GM21360 (cell line): ENCODE results near the gene HSBP1L1.

Experiments used
- ATAC-seq: cut with Tn5 transposase; IDR thresholded peaks from one replicate; pipeline ENCODE4 v1.9.1; 2021; ENCODE audit warnings: mild to moderate bottlenecking, moderate library complexity; ENCODE audit not compliant: unreplicated experiment

Gene HSBP1L1

GRCh38 chr18:79928563-79928960 lies 35.9 kb upstream of the HSBP1L1 start:
- no peak for ATAC-seq

DNA sequence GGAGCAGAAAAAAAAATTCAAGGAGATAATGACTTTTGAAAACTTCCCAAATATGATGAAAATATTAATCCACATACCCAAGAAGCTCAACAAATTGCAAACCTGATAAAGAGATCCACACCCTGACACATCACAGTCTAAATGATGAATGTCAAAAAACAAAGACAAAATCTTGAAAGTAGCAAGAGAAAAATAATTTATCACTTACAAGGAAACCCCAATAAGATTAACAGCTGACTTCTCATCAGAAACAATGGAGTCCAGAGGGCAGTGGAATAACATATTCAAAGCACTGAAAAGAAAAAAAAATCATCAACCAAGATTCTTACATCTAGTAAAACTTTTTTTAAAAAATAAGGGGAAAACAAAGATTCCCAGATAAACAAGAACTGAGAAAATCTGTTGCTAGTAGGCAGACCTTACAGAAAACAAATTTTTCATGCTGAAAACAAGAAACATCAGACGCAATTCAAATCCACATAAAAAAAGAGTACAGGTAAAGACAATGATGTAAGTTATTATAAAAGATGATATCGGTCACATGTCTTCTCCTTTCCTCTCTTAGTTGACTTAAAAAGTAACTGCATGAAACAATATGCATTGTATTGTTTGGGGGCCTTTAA lies 34.3 kb upstream of the HSBP1L1 start:
- ATAC-seq: no peak

- no peak for ATAC-seq
Observed at GRCh38 chr18:79931475-79931874, 33.0 kb upstream of the HSBP1L1 start.

- no peak for ATAC-seq
Observed at GRCh38 chr18:79932907-79933306, 31.5 kb upstream of the HSBP1L1 start.

DNA sequence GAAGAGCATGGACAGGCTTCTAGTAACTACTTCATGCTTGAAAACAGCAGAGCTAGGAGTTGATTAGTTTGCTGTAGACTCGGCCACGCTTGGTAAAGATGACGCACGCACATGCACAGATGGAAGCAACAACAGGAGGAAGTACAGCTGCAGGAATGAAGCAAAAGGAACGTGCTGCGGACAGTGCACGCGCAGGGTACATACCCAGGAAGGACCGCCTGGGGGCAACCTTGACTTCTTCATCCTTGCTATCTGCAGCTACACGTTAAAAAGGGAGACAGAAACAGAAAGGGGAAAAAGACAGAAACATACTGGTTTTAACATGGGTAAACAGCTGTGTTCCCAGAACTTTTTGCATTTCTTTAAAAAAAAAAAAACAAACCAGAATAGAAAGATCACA lies 30.7 kb upstream of the HSBP1L1 start:
- no peak for ATAC-seq

DNA sequence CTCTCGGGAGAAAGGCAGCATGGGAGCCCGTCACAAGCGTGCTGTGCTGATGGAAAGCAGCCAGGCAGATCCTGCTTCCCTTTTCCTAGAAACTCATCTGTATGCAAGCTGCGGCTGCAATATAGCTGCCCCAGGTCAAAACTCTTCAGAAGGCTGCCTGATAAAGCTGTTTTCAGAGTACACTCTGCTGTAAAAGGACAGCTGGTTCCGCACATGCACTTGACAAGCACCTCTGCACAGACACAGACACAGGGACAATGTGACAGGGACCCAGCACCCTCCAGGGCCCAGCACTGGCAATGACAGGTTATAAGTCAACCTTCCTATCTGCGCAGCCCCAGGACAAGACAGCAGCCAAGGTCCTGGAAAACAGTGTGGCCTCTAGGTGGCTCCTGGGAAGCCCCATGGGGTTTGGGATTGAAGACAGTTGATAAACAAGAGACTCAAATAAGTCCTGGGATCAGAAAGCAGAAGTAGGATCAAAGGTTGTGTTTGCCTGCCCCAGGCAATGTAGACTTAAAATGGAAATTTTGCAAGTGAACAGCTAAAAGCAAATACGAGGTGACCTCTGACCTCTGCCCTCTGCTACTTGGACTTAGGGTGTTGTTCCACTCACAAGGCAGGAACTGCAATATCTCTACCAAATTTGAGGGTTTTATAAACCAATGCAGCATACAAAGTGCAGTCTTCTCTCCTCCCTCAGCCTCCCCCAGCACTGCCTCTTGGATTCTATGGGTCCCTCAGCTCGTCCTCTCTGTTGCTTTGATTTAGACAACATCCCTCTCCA lies 29.9 kb upstream of the HSBP1L1 start:
- ATAC-seq: no peak

GRCh38 chr18:79935098-79935480 lies 29.4 kb upstream of the HSBP1L1 start:
- no peak for ATAC-seq

DNA sequence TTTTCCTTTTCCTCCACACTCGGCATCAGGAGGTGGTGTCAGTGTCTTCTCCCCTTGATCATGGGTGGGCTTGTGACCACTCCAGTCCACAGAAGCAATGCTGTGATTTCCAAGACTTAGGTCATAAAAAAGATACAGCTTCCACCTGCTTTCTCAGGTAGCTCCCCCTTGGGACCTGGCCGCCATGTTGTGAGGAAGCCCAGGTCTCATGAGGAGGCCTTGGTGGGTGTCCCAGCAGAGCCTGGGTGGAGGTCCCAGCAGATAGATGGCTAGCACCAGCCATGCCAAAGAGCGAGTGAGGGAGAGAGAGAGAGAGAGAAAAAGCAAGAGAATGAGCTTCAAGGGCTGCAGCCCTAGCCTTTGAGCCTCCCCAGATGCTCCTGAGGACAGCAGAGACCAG lies 28.9 kb upstream of the HSBP1L1 start:
- no peak for ATAC-seq

DNA sequence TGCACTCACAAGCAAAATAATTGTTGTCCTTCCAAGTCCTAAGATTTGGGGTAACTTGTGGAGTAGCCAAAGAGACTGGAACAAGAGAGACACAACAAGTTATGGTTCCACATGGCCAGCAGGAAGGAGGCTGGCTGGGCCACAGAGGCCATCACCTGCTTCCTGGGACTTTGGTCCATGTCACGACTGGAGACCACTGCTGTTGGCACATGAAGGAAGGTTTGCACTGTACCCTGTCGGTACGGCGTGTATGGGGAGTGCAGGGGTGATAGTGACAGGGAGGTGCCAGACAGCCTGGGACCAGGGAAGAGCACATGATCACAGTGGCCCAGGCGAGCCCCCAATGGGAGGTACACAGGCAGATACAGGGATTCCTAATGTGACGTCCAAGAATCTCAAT lies 28.5 kb upstream of the HSBP1L1 start:
- ATAC-seq: no peak

DNA sequence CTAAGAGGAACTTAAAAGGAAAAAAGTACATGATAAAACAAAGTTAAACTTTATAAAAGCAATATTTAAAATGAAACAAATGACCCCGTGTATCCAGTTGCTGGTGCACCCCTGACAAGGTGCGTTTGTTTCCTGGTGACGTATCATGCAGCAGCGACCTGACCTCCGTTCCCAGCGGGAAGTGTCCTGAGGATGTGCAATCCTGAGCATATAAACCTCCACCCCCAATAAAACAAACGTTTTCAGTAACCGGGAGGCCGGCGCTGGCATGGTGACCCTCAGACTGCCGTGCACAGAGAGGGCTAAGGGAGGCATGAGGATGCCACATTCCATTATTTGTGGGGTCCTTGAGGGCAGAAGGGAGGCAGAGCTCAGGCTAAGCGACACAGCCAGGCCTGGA lies 27.8 kb upstream of the HSBP1L1 start:
- no peak for ATAC-seq

GRCh38 chr18:79937103-79937860 lies 27.2 kb upstream of the HSBP1L1 start:
- ATAC-seq: no peak

DNA sequence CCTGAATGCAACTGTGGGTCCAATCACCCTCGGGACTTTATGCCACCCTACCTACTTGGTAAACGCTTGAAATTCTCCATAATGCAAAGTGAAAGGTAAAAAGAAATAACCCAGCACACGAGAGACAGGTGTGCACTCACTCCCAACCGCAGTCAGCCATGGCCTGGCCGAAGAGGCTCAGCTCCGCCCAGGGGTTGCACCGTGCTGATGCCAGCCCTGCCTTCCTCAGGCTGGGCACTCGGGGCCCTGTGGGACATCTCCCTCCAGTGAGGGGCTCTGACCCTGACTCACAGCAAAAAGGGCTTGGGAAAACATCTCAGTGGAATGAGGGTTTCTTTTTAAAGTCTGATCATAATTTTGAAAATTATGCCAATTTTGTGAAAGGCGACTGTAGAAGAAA lies 26.2 kb upstream of the HSBP1L1 start:
- no peak for ATAC-seq

DNA sequence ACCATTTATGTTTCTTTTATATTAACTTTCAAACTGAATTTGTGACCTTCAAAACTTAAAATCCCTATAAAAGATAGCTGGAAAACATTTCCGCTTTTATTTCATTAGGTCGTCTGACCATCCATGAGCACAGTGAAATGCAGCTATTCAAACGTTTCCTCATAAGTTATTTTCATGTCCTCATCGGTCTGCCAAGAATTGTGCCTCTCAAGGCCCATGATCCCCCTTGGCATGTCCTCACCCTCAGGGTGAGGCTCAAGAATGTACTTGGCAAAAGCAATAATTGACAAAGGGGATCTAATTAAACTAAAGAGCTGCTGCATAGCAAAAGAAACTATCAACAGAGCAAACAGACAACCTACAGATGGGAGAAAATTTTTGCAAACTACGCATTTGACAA lies 25.3 kb upstream of the HSBP1L1 start:
- no peak for ATAC-seq

DNA sequence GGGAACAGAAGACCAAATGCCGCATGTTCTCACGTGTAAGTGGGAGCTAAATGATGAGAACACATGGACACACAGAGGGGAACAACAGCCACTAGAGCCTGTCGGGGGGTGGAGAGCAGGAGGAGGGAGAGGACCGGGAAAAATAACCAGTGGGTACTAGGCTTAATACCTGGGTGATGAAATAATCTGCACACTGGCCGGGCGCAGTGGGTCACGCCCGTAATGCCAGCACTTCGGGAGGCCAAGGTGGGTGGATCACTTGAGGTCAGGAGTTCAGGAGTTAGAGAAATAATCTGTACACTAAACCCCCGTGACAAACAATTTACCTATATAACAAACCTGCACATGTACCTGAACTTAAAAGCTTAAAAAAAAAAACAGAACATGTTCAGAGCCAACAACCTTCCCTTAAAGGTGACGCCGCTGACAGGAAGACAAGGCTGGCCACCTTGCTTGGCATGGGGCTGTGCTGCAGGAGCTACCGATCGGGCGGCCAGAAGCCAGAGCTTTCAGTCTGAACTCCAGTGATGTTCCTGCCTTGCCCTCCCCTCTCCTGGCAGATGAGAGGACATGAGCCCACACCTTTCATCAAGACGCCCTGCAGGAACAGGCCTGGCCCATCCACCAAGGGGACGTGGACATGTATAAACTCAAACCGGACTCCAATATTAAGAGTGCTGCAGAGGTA lies 24.2 kb upstream of the HSBP1L1 start:
- no peak for ATAC-seq

GRCh38 chr18:79940814-79941472 lies 23.5 kb upstream of the HSBP1L1 start:
- ATAC-seq: no peak

DNA sequence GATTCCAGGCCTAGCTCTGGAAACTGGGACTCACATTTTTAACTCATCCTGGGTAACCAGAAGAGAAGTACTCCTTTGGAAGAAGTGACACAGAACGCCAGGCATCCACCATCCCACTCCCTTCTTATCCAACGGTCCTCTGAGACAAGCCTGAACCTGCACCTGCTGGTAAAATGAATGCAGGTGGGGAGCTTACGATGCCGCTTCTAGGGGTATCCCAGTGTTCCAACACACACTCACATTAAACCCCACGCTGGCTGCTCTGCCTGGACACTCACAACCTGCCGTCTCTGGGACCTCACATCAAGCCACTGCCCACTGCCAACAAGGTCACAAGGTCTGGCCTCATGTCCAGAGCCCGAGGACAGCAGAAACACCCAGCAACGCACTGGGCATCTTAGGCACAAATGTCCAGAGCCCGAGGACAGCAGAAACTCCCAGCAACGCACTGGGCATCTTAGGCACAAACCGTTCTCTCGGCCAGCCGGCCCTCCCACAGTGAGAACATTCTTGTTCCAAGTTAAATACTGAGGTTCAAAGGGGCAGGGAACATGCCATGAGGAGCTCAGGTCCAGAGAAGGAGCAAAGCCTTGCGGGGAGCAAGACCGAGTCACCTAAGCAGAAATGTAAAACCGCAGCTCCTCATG lies 22.8 kb upstream of the HSBP1L1 start:
- ATAC-seq: no peak

- ATAC-seq: no peak
Observed at GRCh38 chr18:79942211-79942610, 22.2 kb upstream of the HSBP1L1 start.

DNA sequence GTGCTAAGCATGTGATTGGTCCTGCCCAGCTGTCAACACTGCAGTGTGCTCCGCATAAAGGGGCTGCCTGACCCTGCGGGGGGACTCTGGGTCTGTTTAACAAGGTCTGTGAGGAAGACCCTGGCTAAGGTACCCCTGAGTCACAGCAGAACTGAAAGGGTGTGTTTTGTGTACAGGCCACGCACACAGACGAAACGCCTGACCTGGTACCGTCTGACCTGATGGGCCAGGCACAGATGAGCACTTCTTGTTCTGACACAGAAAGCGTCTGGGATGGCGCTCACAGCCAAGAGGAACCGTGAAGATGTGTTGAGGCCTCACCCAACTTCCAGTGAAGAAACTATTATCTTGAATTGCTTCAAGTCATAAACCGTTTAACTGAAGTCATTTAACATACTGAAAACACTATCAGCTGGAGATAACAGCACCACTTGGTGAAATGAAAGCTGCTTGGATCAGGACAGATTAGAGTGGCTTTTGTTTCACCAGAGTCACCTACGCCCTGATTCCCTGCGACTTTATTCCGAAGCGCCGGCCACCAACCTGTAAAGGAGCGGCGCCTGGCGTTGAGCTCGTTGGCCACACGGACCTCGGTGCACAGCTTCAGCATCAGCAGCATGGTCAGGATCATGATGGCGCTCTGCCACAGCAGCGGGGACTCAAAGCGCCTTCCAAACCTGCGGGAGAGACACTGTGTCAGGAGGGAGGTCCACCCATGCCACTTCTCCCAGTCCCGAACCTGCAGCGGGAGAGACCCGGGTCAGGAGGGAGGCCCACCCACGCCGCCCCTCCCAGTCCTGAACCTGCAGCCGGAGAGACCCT lies 21.4 kb upstream of the HSBP1L1 start:
- ATAC-seq: no peak

- ATAC-seq: no peak
Observed at GRCh38 chr18:79943608-79944125, 20.8 kb upstream of the HSBP1L1 start.
